K562 (cell line): ENCODE measurements around the gene BBC3. TPM values are rescaled to one million over a fixed set of nuclear protein-coding genes. Genes with fewer than 3 reads are reported as not detected.

Experiments
- ARID3A ChIP-seq: IDR thresholded peaks from 2 replicates; pipeline ENCODE4 v1.6.1; 2012; ENCODE audit warnings: low read depth, low read length, improper control_type of control experiment, borderline replicate concordance
- BMI1 ChIP-seq: fragments of 150-350 bp; IDR thresholded peaks from 2 replicates; pipeline ENCODE4 v1.6.1; 2014; ENCODE audit warnings: low read length
- BRD9 ChIP-seq: fragments of 450-650 bp; IDR thresholded peaks from 2 replicates; pipeline ENCODE4 v1.6.1; 2018; ENCODE audit warnings: low read depth; ENCODE audit not compliant: partially characterized antibody
- CHAMP1 ChIP-seq: fragments of 450-650 bp; IDR thresholded peaks from 2 replicates; pipeline ENCODE4 v1.6.1; 2016; ENCODE audit warnings: mild to moderate bottlenecking
- CREB3 ChIP-seq: fragments of 450-650 bp; conservative IDR thresholded peaks from 2 replicates; pipeline ENCODE4 v1.6.1; 2016; ENCODE audit warnings: missing genetic modification characterization, low read depth, mild to moderate bottlenecking, missing compliant biosample characterization, moderate library complexity
- GATAD2B ChIP-seq: fragments of 450-650 bp; IDR thresholded peaks from 2 replicates; pipeline ENCODE4 v1.6.1; 2017; ENCODE audit warnings: mild to moderate bottlenecking, borderline replicate concordance
- HMGN3 ChIP-seq: IDR thresholded peaks from 2 replicates; pipeline ENCODE4 v1.6.1; 2011; ENCODE audit warnings: borderline replicate concordance, low read depth, mild to moderate bottlenecking, mixed read lengths, low read length; ENCODE audit not compliant: insufficient read length; ENCODE audit errors: extremely low read depth
- MNT ChIP-seq, 2 experiments: fragments of 450-650 bp; conservative IDR thresholded peaks; 2 replicates each; pipeline ENCODE4 v1.6.1; 2017; ENCODE audit warnings: mild to moderate bottlenecking in 2 of 2, moderate library complexity in 2 of 2
- TEAD4 ChIP-seq, 2 experiments: sonication (generic) in 1 of 2; formaldehyde crosslinking in 1 of 2; IDR thresholded peaks; 2 replicates each; pipeline versions ENCODE4 v1.6.1 to v1.8.0; 2012 to 2022; ENCODE audit warnings: borderline replicate concordance in 1 of 2, inconsistent platforms in 1 of 2, low read length in 1 of 2, mild to moderate bottlenecking in 1 of 2, missing genetic modification reagents in 1 of 2
- YY1 ChIP-seq, 3 experiments: IDR thresholded peaks; 2 replicates each; pipeline ENCODE4 v1.6.1; 2011; ENCODE audit warnings: low read length in 2 of 3, mild to moderate bottlenecking in 2 of 3, moderate library complexity in 2 of 3, borderline replicate concordance in 1 of 3, control low read depth in 1 of 3, low read depth in 1 of 3; ENCODE audit not compliant: insufficient read depth in 3 of 3, insufficient replicate concordance in 2 of 3, control insufficient read depth in 1 of 3, insufficient read length in 1 of 3; ENCODE audit errors: extremely low read depth in 1 of 3
- ZBTB8A ChIP-seq: fragments of 450-650 bp; IDR thresholded peaks from 2 replicates; pipeline ENCODE4 v1.6.1; 2018; ENCODE audit warnings: mild to moderate bottlenecking, moderate library complexity; ENCODE audit not compliant: partially characterized antibody
- ZNF395 ChIP-seq: fragments of 200-800 bp; sonication (Bioruptor generic); IDR thresholded peaks from 2 replicates; pipeline ENCODE4 v1.6.1; 2017; ENCODE audit warnings: missing genetic modification characterization, missing compliant biosample characterization
- ZNF764 ChIP-seq: fragments of 250-450 bp; sonication (Bioruptor Pico); IDR thresholded peaks from 2 replicates; pipeline ENCODE4 v1.4.0; 2020; ENCODE audit warnings: low read depth, mild to moderate bottlenecking, moderate library complexity
- polyA plus RNA-seq, 8 experiments: library from polyadenylated mRNA; depleted of rRNA in 4 of 8; stranded (reverse) in 5 of 8; unstranded in 3 of 8; fragments of >200 nt; fragmentation: Nextera tagmentation in 2 of 8; fragmentation: Illumina TruSeq in 1 of 8; extraction: Ambion mirVana in 2 of 8; extraction: Trizol in 1 of 8; gene quantifications; 2 replicates each; pipeline versions ENCODE4 v1.2.1 to v1.2.3, GENCODE V29; 2011 to 2014; ENCODE audit warnings: inconsistent platforms in 1 of 8, missing spikeins in 1 of 8
- total RNA-seq, 7 experiments: library from RNA; depleted of rRNA in 6 of 7; stranded (reverse); fragments of >200 nt in 6 of 7; fragmentation: Illumina TruSeq in 2 of 7; extraction: Trizol in 2 of 7; gene quantifications; 2 replicates each; pipeline versions ENCODE4 v1.2.1 to v1.2.3, GENCODE V29; 2011 to 2021; ENCODE audit warnings: low replicate concordance in 1 of 7

Gene BBC3
- total and polyA plus RNA-seq, 9 of the 15 experiments (the other 6 are each of a cell fraction or from before 2014, with no cell fraction given), result 0.15 to 30.7 (median 4.8) TPM

GRCh38 chr19:47226426-47227351 is 4.3 kb downstream of the BBC3 start (continued):
- TF ChIP-seq ZBTB8A, result no peak
- TF ChIP-seq CREB3, result peak; percentile 82
- peak; percentile 90; the same call in 1 of the 2 replicates for TF ChIP-seq ZNF395 (CRISPR knock-in tag)
- TF ChIP-seq CHAMP1, result no peak
- TF ChIP-seq MNT (conservative IDR thresholded peaks at IDR 0.05), result peak in 1 of 2 experiments; percentile 8; a peak in 1 of 4 replicates
- TF ChIP-seq BRD9, result no peak
- TF ChIP-seq HMGN3, result peak; percentile 77
- TF ChIP-seq ZNF764 (CRISPR knock-in tag), result no peak
- TF ChIP-seq BMI1, result no peak
- peak in 1 of 3 experiments; percentile 16 for TF ChIP-seq YY1 (IDR thresholded peaks at IDR 0.05; ENCODE audit: borderline replicate concordance in 1 of 3, control insufficient read depth in 1 of 3, extremely low read depth in 1 of 3, insufficient read depth in 3 of 3, insufficient read length in 1 of 3, insufficient replicate concordance in 2 of 3, low read depth in 1 of 3, low read length in 2 of 3)
- no peak for TF ChIP-seq ARID3A
- TF ChIP-seq TEAD4 (IDR thresholded peaks at IDR 0.05; ENCODE audit: low read length), result no peak; the same call in 1 of the 2 replicates
- TF ChIP-seq TEAD4 (CRISPR knock-in tag; IDR thresholded peaks at IDR 0.05; ENCODE audit: borderline replicate concordance), result no peak
- peak; percentile 66; the same call in 1 of the 2 replicates for TF ChIP-seq GATAD2B
